Measurements from ENCODE around the gene ICAM1.
"Not testable (repeated sequence)": the region's sequence is repeated elsewhere in the genome, so short reads cannot be mapped to it uniquely, and the experiment has no call there.

Gene ICAM1

DNA sequence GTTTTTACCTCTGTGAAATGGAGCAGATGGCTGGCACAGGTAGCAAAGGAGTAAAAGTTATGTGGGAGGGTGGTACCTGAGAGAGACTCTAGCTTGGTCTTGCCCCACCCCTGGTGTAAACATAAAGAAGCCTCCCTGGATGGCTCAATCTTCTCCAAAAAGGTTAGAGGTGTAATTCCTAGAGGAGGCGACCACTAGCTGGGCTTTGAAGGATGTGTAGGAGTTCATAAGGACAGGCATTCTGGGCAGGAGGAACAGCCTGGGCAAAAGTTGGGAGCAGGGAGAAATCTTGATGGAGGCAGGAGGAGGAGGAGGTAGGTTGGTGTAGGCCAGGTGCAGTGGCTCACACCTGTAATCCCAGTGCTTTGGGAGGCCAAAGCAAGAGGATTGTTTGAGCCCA is 8.0 kb downstream of the ICAM1 start:
- DNase-seq = no peak

DNA sequence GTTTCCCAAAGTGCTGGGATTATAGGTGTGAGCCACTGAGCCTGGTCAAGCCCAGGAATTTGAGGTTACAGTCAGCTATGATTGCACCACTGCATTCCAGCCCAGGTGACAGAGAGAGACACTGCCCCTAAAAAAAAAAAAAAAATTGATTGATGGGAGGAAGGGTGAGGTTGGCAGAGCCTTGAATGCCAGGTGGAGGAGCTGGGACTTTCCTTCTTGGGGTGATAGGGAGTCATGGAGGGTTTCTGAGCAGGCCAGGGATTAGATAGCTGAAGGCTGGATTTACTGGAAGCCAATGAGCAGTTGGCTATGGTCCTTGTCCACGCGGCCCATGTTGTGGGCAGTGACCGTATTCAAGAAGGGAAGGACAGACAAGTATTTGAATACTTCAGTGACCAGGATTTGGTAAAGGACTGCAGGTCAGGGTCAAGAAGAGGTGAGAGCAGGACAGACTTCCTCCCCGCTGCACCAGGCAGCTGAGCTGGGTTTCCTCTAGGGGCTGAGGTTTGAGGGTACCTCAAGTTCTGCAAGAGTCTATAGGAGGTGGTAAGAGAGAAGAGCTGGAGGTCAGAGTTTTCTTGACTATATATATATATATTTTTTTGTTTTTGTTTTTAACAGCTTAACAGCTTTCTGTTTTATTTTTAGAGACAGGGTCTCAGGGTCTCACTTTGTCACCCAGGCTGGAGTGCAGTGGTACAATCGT is 9.0 kb downstream of the ICAM1 start:
- no peak for DNase-seq

DNA sequence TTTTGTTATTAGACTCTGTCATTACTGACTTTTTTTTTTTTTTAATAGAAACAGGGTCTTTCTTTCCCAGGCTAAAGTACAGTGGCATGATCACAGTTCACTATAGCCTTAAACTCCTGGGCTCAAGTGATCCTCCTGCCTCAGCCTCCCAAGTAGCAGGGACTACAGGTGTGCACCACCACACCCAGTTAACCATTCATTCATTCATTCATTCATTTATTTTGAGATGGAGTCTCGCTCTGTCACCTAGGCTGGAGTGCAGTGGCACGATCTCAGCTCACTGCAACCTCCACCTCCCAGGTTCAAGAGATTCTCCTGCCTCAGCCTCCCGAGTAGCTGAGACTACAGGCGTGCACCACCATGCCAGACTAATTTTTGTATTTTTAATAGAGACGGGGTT is 11.1 kb downstream of the ICAM1 start:
- DNase-seq = not testable (repeated sequence)

DNA sequence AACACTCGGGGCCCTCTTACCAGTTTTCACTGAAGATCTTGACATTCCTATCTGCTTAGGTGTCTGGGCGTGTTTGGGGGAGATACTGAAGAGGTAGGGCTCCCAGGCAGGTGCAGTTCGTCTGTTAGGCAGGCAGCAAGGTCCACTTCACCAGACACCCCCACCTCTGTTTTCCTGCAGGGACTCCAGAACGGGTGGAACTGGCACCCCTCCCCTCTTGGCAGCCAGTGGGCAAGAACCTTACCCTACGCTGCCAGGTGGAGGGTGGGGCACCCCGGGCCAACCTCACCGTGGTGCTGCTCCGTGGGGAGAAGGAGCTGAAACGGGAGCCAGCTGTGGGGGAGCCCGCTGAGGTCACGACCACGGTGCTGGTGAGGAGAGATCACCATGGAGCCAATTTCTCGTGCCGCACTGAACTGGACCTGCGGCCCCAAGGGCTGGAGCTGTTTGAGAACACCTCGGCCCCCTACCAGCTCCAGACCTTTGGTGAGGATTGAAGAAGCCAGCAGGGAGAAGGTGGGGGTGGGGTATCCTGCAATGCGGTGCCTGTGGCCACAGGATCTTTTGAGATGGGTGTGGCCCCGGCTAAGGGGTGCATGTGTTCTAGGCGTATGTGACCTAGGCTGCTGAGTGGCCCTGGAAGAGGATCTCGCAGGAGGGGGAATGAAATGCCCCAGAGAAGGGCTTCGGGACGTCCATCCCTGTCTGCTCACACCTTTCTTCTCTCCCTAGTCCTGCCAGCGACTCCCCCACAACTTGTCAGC is 12.6 kb downstream of the ICAM1 start:
- DNase-seq = no peak

DNA sequence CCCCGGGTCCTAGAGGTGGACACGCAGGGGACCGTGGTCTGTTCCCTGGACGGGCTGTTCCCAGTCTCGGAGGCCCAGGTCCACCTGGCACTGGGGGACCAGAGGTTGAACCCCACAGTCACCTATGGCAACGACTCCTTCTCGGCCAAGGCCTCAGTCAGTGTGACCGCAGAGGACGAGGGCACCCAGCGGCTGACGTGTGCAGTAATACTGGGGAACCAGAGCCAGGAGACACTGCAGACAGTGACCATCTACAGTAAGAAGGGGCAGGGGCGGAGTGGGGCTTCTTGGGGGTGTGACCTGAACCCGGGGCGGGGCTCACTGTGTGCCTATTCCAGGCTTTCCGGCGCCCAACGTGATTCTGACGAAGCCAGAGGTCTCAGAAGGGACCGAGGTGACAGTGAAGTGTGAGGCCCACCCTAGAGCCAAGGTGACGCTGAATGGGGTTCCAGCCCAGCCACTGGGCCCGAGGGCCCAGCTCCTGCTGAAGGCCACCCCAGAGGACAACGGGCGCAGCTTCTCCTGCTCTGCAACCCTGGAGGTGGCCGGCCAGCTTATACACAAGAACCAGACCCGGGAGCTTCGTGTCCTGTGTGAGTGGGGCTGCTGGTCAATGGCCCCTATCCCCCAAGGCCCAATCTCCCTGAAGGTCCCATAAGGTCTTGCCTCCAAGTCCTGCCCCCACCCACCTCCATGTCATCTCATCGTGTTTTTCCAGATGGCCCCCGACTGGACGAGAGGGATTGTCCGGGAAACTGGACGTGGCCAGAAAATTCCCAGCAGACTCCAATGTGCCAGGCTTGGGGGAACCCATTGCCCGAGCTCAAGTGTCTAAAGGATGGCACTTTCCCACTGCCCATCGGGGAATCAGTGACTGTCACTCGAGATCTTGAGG is 13.4 kb downstream of the ICAM1 start:
- DNase-seq = no peak

DNA sequence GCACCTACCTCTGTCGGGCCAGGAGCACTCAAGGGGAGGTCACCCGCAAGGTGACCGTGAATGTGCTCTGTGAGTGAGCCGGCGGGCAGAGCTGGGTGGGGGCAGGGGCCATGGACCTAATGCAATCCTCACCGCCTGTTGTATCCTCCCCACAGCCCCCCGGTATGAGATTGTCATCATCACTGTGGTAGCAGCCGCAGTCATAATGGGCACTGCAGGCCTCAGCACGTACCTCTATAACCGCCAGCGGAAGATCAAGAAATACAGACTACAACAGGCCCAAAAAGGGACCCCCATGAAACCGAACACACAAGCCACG is 14.0 kb downstream of the ICAM1 start:
- DNase-seq = no peak

DNA sequence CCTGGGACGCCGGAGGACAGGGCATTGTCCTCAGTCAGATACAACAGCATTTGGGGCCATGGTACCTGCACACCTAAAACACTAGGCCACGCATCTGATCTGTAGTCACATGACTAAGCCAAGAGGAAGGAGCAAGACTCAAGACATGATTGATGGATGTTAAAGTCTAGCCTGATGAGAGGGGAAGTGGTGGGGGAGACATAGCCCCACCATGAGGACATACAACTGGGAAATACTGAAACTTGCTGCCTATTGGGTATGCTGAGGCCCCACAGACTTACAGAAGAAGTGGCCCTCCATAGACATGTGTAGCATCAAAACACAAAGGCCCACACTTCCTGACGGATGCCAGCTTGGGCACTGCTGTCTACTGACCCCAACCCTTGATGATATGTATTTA is 14.5 kb downstream of the ICAM1 start:
- DNase-seq = no peak

DNA sequence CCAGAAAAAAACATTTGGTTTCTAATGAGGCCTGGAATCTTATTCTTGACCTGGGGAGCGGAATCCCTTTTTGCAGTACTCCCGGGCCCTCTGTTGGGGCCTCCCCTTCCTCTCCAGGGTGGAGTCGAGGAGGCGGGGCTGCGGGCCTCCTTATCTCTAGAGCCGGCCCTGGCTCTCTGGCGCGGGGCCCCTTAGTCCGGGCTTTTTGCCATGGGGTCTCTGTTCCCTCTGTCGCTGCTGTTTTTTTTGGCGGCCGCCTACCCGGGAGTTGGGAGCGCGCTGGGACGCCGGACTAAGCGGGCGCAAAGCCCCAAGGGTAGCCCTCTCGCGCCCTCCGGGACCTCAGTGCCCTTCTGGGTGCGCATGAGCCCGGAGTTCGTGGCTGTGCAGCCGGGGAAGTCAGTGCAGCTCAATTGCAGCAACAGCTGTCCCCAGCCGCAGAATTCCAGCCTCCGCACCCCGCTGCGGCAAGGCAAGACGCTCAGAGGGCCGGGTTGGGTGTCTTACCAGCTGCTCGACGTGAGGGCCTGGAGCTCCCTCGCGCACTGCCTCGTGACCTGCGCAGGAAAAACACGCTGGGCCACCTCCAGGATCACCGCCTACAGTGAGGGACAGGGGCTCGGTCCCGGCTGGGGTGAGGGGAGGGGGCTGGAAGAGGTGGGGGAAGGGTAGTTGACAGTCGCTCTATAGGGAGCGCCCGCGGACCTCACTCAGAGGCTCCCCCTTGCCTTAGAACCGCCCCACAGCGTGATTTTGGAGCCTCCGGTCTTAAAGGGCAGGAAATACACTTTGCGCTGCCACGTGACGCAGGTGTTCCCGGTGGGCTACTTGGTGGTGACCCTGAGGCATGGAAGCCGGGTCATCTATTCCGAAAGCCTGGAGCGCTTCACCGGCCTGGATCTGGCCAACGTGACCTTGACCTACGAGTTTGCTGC is 16.1 kb downstream of the ICAM1 start, which contains the start of gene ICAM4:
Gene ICAM4, plus strand, starts transcription at position 153 of the 935 bp plus-strand sequence. Its CDS starts 58 bp downstream, at position 211.
- DNase-seq = no peak

DNA sequence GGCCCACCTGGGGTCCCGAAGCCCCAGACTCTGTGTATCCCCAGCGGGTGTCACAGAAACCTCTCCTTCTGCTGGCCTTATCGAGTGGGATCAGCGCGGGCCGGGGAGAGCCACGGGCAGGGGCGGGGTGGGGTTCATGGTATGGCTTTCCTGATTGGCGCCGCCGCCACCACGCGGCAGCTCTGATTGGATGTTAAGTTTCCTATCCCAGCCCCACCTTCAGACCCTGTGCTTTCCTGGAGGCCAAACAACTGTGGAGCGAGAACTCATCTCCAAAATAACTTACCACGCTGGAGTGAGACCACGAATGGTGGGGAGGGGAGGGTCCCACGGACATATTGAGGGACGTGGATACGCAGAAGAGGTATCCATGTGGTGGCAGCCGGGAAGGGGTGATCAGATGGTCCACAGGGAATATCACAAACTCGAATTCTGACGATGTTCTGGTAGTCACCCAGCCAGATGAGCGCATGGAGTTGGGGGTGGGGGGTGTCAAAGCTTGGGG is 17.8 kb downstream of the ICAM1 start:
- DNase-seq = peak; percentile 79

DNA sequence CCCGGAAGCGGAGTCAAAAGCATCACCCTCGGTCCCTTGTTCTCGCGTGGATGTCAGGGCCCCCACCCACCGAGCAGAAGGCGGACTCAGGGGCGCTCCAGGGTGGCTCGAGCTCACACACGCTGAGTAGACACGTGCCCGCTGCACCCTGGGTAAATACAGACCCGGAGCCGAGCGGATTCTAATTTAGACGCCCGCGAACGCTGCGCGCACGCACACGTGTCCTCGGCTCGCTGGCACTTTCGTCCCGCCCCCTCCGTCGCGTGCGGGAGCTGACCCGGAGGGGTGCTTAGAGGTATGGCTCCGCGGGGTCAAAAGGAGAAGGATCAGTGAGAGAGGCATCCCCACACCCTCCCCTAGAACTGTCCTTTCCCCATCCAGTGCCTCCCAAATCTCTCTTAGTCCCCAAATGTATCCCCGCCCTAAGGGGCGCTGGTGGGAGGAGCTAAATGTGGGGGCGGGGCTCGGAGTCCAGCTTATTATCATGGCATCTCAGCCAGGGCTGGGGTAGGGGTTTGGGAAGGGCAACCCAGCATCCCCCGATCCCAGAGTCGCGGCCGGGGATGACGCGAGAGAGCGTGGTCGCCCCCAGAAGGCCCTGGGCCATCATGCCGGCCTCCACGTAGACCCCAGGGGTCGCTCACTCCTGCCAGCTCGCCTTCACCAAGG is 18.4 kb downstream of the ICAM1 start:
- DNase-seq = peak; percentile 86

DNA sequence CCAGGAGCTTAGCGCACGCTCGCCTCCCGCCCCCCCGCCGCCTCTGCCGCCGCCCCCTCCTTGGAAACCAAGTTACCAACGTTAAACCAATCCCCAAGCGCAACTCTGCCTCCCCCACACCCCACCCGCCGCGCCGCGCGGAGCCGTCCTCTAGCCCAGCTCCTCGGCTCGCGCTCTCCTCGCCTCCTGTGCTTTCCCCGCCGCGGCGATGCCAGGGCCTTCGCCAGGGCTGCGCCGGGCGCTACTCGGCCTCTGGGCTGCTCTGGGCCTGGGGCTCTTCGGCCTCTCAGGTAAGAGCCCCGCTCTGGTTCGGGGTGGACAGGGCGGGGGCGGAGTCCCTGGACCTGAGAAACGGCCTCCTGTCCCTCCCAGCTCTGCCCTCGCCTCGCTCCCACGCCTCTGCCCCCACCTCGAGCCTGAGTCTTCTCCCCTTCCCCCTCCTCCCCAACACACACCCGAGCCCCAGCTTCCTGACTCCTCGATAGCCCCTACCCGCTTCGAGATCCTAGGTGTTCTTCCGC is 19.0 kb downstream of the ICAM1 start, which contains the start of gene ICAM5:
Gene ICAM5, plus strand, starts transcription at position 117 of the 521 bp plus-strand sequence. Its CDS starts 92 bp downstream, at position 209.
- peak; percentile 84 for DNase-seq

DNA sequence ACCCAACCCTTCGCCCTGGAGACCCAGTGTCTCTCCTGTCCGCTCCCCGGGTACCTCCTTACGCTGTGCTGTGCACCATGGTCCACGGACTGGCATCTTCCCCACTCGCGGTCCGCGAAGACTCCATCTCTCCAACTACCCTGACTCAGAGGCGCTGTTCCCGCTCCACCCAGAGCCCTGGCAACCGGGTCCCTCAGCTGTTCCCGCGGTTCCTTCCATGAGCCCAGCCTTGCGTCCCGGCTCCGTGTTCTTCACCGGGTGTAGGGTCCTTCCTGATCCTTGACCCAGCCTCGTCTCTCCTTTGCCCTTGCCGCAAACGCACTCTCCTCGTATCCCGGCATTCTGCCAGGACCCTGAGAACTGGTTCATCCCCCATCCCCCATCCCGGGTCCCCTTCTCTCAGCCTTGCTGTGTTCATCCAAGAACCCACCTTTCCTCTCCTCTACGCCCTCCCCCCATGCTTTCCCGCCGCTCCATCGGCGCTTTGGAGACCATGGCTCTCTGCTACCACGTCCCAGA is 19.5 kb downstream of the ICAM1 start:
- DNase-seq = peak; percentile 55

DNA sequence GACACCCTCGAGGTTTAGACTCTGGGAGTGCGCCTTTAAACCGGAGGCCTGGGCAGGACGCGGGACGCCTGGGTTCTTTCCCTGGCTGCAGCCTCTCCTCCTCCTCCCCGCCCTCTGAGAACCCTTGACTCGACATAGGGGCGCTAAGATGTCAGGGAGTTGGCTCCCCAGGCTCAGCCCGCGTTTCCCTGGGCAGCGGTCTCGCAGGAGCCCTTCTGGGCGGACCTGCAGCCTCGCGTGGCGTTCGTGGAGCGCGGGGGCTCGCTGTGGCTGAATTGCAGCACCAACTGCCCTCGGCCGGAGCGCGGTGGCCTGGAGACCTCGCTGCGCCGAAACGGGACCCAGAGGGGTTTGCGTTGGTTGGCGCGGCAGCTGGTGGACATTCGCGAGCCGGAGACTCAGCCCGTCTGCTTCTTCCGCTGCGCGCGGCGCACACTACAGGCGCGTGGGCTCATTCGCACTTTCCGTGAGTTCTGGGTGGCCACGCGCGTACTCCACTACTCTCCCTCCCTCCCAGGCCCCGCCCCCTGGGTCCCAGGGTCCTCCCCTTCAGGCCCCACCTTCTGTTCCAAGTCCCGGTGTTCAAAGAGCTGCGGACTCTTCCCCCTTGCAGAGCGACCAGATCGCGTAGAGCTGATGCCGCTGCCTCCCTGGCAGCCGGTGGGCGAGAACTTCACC is 20.1 kb downstream of the ICAM1 start:
- peak; percentile 65 for DNase-seq

DNA sequence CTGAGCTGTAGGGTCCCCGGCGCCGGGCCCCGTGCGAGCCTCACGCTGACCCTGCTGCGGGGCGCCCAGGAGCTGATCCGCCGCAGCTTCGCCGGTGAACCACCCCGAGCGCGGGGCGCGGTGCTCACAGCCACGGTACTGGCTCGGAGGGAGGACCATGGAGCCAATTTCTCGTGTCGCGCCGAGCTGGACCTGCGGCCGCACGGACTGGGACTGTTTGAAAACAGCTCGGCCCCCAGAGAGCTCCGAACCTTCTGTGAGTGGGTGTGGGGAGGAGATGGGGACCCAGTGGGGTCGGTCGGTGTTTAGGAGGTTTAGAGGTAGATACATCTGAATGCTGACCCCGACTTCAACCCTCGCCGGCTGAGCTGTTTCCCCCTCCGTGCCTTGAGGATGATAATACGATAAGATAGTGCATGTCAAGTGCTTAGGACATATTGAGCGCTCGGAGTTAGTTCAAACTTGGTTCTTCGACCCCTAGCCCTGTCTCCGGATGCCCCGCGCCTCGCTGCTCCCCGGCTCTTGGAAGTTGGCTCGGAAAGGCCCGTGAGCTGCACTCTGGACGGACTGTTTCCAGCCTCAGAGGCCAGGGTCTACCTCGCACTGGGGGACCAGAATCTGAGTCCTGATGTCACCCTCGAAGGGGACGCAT is 20.8 kb downstream of the ICAM1 start:
- no peak for DNase-seq

DNA sequence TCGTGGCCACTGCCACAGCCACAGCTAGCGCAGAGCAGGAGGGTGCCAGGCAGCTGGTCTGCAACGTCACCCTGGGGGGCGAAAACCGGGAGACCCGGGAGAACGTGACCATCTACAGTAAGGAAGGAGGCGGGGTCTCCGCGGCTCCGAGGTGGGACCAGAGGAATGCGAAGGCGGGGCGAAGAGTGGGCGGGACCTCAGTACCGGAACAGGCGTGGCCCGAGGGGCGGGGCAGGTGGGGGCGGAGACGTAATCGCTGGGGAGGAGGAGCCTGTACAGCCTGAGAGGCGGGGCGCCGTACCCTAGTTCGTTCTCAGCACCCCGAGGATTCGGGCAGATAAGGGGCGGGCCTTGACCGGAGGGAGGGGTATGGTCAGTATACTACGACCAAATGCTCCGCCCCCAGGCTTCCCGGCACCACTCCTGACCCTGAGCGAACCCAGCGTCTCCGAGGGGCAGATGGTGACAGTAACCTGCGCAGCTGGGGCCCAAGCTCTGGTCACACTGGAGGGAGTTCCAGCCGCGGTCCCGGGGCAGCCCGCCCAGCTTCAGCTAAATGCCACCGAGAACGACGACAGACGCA is 21.4 kb downstream of the ICAM1 start:
- DNase-seq = peak; percentile 80

DNA sequence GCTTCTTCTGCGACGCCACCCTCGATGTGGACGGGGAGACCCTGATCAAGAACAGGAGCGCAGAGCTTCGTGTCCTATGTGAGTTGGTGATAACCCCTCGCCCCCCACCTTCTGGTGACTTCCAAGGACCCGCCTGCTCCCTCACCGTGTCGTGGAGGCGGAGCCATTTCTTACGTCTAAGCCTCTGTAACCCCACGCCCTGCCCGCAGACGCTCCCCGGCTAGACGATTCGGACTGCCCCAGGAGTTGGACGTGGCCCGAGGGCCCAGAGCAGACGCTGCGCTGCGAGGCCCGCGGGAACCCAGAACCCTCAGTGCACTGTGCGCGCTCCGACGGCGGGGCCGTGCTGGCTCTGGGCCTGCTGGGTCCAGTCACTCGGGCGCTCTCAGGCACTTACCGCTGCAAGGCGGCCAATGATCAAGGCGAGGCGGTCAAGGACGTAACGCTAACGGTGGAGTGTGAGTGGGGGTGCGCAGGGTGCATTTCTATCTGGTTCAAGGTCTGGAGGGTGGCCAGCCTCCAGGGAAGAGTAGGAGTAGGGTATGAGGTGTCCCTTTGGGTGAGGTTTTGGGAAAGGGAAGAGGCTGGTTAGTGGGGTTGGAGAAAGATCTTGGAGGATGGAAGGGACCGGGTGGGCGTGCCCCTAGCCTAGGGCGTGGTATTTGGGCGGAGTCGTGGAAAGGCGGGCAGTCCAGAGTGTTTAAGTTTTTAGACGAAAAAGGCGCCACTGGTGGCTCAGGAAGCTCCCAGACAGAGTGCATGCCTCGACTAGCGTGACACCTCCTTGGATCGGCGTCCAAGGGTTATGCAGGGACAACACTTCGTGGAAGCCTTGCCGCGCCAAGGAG is 22.1 kb downstream of the ICAM1 start:
- DNase-seq = no peak

DNA sequence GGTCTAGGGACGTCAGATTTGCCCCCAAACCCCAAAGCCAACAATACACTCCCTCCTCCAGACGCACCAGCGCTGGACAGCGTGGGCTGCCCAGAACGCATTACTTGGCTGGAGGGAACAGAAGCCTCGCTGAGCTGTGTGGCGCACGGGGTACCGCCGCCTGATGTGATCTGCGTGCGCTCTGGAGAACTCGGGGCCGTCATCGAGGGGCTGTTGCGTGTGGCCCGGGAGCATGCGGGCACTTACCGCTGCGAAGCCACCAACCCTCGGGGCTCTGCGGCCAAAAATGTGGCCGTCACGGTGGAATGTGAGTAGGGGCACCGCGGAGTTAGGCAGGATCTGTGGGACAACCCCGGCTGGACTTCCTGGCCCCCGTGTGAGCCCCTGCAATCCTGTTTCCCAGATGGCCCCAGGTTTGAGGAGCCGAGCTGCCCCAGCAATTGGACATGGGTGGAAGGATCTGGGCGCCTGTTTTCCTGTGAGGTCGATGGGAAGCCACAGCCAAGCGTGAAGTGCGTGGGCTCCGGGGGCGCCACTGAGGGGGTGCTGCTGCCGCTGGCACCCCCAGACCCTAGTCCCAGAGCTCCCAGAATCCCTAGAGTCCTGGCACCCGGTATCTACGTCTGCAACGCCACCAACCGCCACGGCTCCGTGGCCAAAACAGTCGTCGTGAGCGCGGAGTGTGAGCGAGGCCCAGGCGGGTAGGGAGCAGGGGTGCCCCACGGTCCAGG is 22.9 kb downstream of the ICAM1 start:
- DNase-seq = no peak

DNA sequence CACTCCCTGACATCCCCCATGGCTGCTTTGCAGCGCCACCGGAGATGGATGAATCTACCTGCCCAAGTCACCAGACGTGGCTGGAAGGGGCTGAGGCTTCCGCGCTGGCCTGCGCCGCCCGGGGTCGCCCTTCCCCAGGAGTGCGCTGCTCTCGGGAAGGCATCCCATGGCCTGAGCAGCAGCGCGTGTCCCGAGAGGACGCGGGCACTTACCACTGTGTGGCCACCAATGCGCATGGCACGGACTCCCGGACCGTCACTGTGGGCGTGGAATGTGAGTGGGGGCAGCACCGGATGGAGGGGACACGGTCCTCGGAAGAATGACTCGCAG is 23.4 kb downstream of the ICAM1 start:
- no peak for DNase-seq
